GM19238 (cell line): Measurements from ENCODE around the gene ANKRD34A.

Experiments used
- DNase-seq: peaks from one replicate; pipeline ENCODE4 v3.0.0; 2011; ENCODE audit warnings: low spot score; ENCODE audit not compliant: insufficient read length

ANKRD34A gene

GRCh38 chr1:145964328-145965118, at the start of gene ANKRD34A, which contains the start of gene POLR3GL:
Gene ANKRD34A, minus strand, starts transcription at chr1:145964575. Its CDS starts 2,816 bp downstream, at chr1:145961759.
Gene POLR3GL, plus strand, starts transcription at chr1:145964690. Its CDS starts 10,176 bp downstream, at chr1:145974866.
- DNase-seq: peak; percentile 90

DNA sequence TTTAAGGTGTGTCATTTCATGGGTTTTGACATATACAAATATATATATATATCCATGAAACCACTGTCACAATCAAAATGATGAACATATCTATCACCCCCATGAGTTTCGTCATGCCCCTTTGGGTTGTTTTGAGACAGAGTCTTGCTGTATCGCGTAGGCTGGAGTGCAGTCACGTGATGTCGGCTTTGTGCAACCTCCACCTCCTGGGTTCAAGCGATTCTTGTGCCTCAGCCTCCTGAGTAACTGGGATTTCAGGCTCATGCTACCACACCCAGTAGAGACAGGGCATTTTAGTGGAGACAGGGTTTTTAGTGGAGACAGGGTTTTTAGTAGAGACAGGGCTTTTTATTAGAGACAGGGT, 49.2 kb upstream of the ANKRD34A start:
- DNase-seq: no peak

- DNase-seq: peak; percentile 29
Measured at GRCh38 chr1:146012703-146013558, 48.6 kb upstream of the ANKRD34A start.

DNA sequence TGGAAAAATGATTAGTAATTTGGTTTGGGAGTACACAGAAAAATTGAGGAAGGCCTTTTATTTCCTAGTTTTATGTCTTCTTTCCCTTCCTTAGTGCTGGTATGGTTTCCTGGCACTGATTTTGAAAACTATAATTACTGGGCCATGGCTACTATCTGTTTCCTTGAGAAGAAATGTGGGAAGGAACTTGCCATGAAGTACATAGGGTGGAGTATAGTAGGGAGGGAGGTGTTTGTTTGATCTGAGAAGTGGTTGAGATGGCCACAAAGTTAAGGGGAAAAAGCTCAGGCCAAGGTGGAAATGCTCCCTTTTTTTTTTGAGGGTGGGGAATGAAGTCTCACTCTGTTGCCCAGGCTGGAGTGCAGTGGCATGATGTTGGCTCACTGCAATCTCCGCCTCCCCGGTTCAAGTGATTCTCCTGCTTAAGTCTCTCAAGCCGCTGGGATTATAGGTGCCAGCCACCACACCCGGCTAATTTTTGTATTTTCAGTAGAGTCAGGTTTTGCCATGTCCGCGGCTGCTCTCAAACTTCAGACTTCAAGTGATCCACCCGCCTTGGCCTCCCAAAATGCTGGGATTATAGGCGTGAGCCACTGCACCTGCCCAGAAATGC, 45.9 kb upstream of the ANKRD34A start:
- DNase-seq: no peak

- no peak for DNase-seq
Measured at GRCh38 chr1:146007489-146008133, 43.2 kb upstream of the ANKRD34A start.

- DNase-seq: no peak
Measured at GRCh38 chr1:146001709-146002108, 37.3 kb upstream of the ANKRD34A start.

DNA sequence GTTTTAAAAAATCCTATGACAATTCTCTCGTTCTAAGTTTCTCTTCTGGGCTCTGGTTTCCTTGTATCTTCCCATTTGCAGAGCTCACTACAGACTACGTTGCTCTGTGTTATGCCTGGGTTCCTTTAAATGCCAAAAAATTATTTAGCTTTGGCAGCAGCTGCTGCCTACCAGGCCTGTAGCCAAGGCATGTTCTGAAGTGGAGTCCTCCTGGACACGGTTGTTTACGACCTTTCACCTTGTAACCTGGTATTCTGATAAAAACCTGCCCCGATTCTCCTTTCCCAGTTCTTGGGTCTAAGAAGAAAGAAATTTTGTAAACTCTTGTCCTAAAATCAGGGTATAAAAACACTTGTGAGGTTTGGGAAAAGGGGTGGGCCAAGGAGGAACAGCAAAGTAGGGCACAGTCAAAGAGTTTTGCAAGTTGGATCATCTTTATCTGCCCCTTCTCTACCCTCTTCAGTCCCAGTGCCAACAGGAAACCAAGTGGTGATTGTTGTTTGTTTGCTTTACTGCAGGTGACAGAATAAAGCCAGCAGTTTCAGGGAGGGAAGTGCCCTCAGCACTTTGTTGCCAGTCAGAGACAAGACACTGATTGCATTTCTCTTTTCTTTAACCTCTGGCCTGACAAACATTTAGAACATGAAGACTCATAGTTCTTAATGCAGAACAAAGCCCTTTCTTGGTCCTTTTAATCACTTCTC, 35.1 kb upstream of the ANKRD34A start:
- DNase-seq: no peak

DNA sequence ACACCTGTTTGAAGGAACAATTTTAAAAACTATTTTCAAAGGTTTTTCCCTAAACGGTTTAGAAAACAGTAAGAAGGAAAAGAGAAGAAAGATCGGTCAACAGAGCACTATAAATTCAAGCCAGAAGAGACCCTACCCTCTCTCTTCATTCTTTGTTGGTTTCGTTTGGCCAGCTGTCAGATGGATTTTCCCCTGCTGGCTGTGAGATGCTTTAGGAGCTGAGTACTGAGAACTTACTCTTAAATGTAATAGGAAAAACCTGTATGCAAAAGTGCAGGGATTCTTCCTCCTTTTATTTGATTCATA, 33.3 kb upstream of the ANKRD34A start:
- DNase-seq: no peak

DNA sequence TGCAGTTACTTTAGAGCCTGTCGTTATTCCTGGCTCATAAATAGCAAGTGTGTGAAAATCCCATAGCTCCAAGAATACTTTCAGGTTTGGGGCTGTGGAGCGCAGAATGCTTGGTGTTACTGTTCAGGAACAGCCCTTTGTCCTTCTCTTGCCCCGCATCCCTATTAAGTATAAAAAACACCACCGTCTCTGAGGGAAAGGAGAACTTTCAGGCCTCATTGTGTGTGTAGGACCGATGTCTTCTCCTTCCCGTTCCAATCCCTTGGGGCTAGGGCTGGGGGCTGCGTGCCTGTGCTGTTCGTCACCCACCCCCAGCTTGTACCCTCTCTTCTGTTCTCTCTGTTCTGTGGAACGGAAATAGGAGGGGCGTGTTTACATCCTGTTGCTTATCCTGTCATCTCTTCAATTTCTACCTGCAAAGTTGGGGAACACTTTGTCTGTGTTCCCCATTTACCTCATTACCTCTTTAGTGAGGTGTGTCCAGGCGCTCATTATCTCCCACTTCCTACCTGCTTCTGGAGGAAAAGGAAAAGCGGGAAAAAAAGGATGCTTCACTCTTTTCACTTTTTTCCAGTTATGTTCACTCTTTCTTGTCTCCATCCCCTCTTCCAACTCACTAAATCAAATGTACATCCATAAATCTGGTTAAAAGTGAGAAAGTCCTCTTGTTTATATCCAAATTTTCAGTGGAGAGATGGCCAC, 32.8 kb upstream of the ANKRD34A start:
- DNase-seq: peak; percentile 30

DNA sequence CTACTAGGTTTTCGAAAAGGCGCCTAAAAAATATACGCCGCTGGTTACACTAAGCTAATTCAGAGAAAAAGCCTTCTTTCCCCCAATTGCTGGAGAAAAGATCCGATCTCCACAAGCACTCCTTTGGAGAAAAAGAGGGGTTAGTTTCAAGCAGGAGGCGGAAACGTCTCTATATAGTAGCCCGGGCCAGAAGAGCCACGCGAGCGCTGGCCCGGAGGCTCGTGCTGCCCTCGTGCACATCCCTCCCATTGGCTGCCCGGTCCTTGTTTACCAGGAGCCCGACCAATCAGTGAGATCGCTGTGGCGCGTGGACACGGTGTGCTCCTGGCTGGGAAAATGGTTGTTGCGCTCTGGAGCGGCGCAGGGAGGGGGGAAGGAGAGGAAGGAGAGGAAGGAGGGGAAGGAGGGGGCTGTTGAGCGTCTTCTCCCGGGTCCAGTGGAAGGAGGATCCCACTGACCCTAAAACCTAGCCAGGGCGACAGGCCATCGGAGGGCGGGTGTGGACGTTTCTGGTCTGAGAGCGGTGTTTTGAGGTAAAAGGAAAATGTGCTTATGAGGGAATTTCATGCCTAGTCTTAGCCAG, 32.1 kb upstream of the ANKRD34A start, which contains the start of gene TXNIP:
Gene TXNIP, minus strand, starts transcription at position 147 of the 583 bp plus-strand sequence. CDS start 313 bp downstream, outside the sequence.
- DNase-seq: peak; percentile 95

DNA sequence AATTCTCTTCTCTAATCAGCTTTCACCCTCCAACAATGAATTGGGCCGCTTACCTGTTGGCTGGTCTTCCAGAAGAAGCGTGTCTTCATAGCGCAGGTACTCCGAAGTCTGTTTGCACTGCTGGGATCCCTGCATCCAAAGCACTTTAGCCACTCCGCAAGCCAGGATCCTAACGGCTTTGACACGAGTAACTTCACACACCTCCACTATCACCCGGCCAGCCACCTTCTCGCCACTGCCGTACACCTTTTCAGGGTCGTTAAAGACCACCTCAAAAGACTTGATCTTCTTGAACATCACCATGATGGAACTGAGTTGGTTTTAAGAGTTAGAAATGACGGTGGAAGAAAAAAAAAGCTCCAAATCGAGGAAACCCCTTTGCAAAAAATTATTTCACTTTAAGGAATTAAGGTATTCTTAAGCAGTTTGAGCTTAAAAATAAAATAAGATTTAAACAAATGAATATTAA, 31.6 kb upstream of the ANKRD34A start:
- DNase-seq: no peak

DNA sequence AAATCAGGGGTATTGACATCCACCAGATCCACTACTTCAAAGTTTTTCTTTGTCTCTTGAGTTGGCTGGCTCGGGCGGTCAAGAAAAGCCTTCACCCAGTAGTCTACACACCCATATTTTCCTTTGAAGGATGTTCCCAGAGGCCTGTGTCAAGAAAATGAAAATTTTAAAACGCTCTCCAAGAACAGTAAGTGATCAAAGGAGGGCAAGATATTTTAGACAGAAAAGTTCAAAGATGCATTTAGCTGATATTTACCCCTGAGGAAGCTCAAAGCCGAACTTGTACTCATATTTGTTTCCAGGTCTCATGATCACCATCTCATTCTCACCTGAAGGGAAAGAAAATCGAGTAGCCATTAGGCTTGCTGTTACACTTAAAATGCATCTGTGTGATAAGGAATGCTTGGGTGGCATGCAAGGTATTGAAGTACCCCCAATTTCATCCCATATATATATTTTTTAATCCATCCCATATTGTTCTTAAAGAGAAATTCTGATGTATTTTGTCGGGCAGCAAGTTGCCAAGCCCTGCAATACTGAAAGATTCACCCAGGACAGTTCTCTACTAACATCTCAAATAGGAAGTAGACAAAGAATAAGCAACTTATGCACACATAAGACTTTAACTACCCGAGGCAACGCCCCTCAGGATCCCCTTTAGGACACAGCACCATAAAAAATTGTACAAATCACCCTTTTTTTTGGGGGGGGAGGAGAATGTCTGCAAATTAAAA, 30.9 kb upstream of the ANKRD34A start:
- no peak for DNase-seq

GRCh38 chr1:145994391-145995120, 30.2 kb upstream of the ANKRD34A start:
- no peak for DNase-seq

GRCh38 chr1:145993618-145994390, 29.4 kb upstream of the ANKRD34A start:
- no peak for DNase-seq

- no peak for DNase-seq
Measured at GRCh38 chr1:145992958-145993617, 28.7 kb upstream of the ANKRD34A start.

DNA sequence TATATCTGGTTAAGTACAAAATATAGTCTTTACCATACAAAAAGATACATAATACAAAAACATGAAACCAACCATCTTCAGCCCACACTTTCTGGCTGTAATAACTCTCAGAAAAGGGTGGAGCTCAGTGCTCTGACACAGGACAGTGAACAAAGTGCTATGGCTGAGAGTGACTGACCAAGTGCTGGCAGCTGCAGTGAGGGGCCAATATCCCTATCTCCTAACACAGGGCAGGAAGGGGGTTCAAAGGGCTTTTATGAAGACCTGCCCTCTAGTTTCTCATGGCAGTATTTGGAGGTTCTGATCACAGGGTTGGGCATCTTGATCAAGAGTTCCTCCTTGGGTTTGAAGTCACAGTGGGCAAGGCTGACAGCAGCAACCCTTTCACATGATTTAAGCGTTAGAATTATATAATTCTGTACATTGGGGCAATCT, 28.1 kb upstream of the ANKRD34A start:
- DNase-seq: no peak
